GM21717 (cell line): Measurements from ENCODE around the gene CTSW.
"Not testable (repeated sequence)": the region's sequence is repeated elsewhere in the genome, so short reads cannot be mapped to it uniquely, and the experiment has no call there.

Experiments used
- ATAC-seq: cut with Tn5 transposase; IDR thresholded peaks from one replicate; pipeline ENCODE4 v1.9.1; 2021; ENCODE audit warnings: mild to moderate bottlenecking, moderate library complexity; ENCODE audit not compliant: unreplicated experiment

The CTSW gene

DNA sequence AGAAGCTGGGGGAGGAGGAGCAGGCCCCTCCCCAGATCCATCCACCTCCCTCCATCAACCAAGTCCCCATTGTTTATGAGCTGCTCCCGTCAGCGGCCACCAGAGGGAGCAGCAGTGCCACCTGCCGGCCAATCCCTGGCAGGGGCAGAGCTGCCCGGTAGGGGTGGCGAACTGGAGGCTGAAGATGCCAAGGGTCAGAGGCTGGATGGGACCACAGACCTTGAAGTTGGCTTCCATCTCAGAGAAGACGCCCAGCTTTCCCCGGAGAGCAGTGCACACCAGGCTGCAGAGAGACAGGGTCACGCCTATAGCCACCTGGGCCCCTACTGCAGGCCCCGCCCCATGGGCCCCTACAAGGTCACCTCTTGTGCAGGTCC, 5.1 kb downstream of the CTSW start:
- ATAC-seq: no peak

DNA sequence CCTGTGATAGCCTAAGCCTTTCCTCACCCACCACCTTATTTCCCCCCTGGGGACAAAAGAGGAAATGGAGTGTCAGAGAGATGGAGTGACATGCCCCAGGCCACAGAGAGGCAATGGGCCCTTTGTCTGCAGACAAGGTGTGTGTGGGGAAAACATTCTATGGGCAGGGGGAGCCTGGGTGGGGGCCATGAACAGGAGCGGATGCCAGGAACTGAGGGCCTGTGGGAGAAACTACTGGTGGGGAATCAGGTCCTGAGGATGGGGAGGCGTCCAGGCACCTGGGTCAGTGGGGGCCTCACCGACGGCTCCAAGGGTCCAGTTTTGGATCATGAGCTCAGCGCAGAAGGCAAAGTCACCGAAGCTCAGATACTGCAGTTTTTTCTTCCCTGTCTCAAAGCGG, 5.6 kb downstream of the CTSW start:
- no peak for ATAC-seq

GRCh38 chr11:65885808-65886536, 6.3 kb downstream of the CTSW start:
- no peak for ATAC-seq

GRCh38 chr11:65886826-65887722, 7.4 kb downstream of the CTSW start:
- ATAC-seq: no peak

GRCh38 chr11:65887723-65888162, 8.1 kb downstream of the CTSW start:
- no peak for ATAC-seq

GRCh38 chr11:65888163-65888814, 8.7 kb downstream of the CTSW start, which contains the start of gene FIBP:
Gene FIBP, minus strand, starts transcription at chr11:65888471. Its CDS starts 53 bp downstream, at chr11:65888418.
- ATAC-seq: peak; percentile 39

GRCh38 chr11:65890324-65891218, 10.9 kb downstream of the CTSW start, which contains the start of gene CCDC85B:
Gene CCDC85B, plus strand, starts transcription at chr11:65890673. Its CDS starts 111 bp downstream, at chr11:65890784.
- peak; percentile 34 for ATAC-seq

GRCh38 chr11:65891219-65892136, 11.8 kb downstream of the CTSW start:
- no peak for ATAC-seq

GRCh38 chr11:65892137-65892540, 12.5 kb downstream of the CTSW start:
- ATAC-seq: not testable (repeated sequence)

GRCh38 chr11:65892661-65893317, 13.2 kb downstream of the CTSW start:
- no peak for ATAC-seq

GRCh38 chr11:65894034-65894591, 14.5 kb downstream of the CTSW start:
- no peak for ATAC-seq

- no peak for ATAC-seq
Observed at GRCh38 chr11:65895482-65895981, 15.9 kb downstream of the CTSW start.

- no peak for ATAC-seq
Observed at GRCh38 chr11:65896034-65896999, 16.7 kb downstream of the CTSW start.

GRCh38 chr11:65897020-65897471, 17.4 kb downstream of the CTSW start:
- ATAC-seq: no peak

- no peak for ATAC-seq
Observed at GRCh38 chr11:65898656-65899355, 19.2 kb downstream of the CTSW start.
